K562 (cell line): Measurements from ENCODE around the gene ZNF81. TPM values are rescaled to one million over a fixed set of nuclear protein-coding genes. Genes with fewer than 3 reads are reported as not detected.

ENCODE experiments used
- ATAC-seq: fragments of 200-7000 bp; cut with Tn5 transposase; 3 replicates; pipeline ENCODE4 v1.9.1; 2020; ENCODE audit warnings: moderate library complexity
- BruUV-seq: library from RNA; stranded (reverse); fragments of 400-500 nt; replicated peaks from 2 replicates; lab custom pipeline; 2021; lab: Mats Ljungman, UMichigan
- CTCF ChIA-PET: fragments of 300-600 bp; formaldehyde crosslinking; extraction: SDS; loops from one replicate; lab custom pipeline; 2021; ENCODE audit warnings: low intra/inter-chr PET ratio; lab: Yijun Ruan, JAX
- POLR2A ChIA-PET: fragments of 300-600, 350-650 bp; sonication (Branson Sonifier 250); formaldehyde crosslinking; extraction: SDS; loops from one replicate; lab custom pipeline; 2021; ENCODE audit warnings: antibody characterized with exemption, inconsistent platforms; lab: Yijun Ruan, JAX
- DNase-seq, 4 experiments: peaks; one replicate each; pipeline versions ENCODE4 v3.0.0 to v3.0.0-alpha.2; 2011 to 2018; ENCODE audit warnings: low spot score in 3 of 4, mixed read lengths in 3 of 4; ENCODE audit errors: extremely low read depth in 1 of 4
- FAIRE-seq: peaks from 2 replicates; lab custom pipeline; 2011; peaks lifted over from hg19 to GRCh38; lab: Jason Lieb, UNC
- H2AFZ ChIP-seq: 2 replicates; pipeline ENCODE4 v1.6.0; 2011; ENCODE audit warnings: low read depth, low read length, control low read depth, inconsistent platforms
- H3K27ac ChIP-seq: fragments of 200-600 bp; 3 replicates; pipeline ENCODE4 v1.8.0; 2011; ENCODE audit warnings: low read depth, mild to moderate bottlenecking, control low read depth, inconsistent platforms, low read length, moderate library complexity, mixed read lengths; ENCODE audit errors: extremely low read depth
- H3K27me3 ChIP-seq, 2 experiments: fragments of 300-600 bp in 1 of 2; 2 replicates in 1 of 2; 3 replicates in 1 of 2; pipeline versions ENCODE4 v1.6.0 to v1.8.0; 2011; ENCODE audit warnings: inconsistent platforms in 2 of 2, low read length in 2 of 2, mild to moderate bottlenecking in 1 of 2, mixed read lengths in 1 of 2, moderate library complexity in 1 of 2; ENCODE audit not compliant: control insufficient read depth in 2 of 2, insufficient read depth in 2 of 2
- H3K36me3 ChIP-seq: fragments of 300-600 bp; 3 replicates; pipeline ENCODE4 v1.8.0; 2011; ENCODE audit warnings: mild to moderate bottlenecking, low read length, inconsistent platforms; ENCODE audit not compliant: control insufficient read depth, insufficient read depth
- H3K4me1 ChIP-seq, 2 experiments: fragments of 200-600 bp in 1 of 2; replicated peaks in 1 of 2; 2 replicates in 1 of 2; 3 replicates in 1 of 2; pipeline versions ENCODE4 v1.5.1 to v1.8.0; 2011; ENCODE audit warnings: inconsistent platforms in 2 of 2, low read length in 2 of 2, mild to moderate bottlenecking in 1 of 2, mixed read lengths in 1 of 2, moderate library complexity in 1 of 2; ENCODE audit not compliant: control insufficient read depth in 2 of 2, insufficient read depth in 2 of 2
- H3K4me2 ChIP-seq: 2 replicates; pipeline ENCODE4 v1.6.1; 2011; ENCODE audit warnings: low read length, control low read depth, inconsistent platforms, mixed read lengths; ENCODE audit not compliant: insufficient read depth
- H3K4me3 ChIP-seq: fragments of 200-600 bp; sonication (generic), shearing (Covaris generic); 2 replicates; pipeline ENCODE4 v1.5.1; 2016; ENCODE audit warnings: control low read depth, inconsistent platforms
- H3K79me2 ChIP-seq: fragments of 200-600 bp; 3 replicates; pipeline ENCODE4 v1.8.0; 2011; ENCODE audit warnings: low read length, inconsistent platforms; ENCODE audit not compliant: control insufficient read depth, insufficient read depth
- H3K9ac ChIP-seq, 2 experiments: 2 replicates each; pipeline versions ENCODE4 v1.6.0 to v1.6.1; 2011; ENCODE audit warnings: low read depth in 2 of 2, low read length in 2 of 2, control low read depth in 1 of 2, inconsistent platforms in 1 of 2, mild to moderate bottlenecking in 1 of 2, mixed read lengths in 1 of 2; ENCODE audit not compliant: insufficient read depth in 1 of 2
- H3K9me1 ChIP-seq: one replicate; pipeline ENCODE4 v1.6.0; 2011; ENCODE audit warnings: inconsistent platforms, mild to moderate bottlenecking, low read length, moderate library complexity; ENCODE audit not compliant: control insufficient read depth, insufficient read depth
- H3K9me3 ChIP-seq: replicated peaks from 2 replicates; pipeline ENCODE4 v1.5.1; 2011; ENCODE audit warnings: low read depth, low read length, inconsistent platforms; ENCODE audit not compliant: control insufficient read depth, insufficient read depth
- H4K20me1 ChIP-seq: replicated peaks from 2 replicates; pipeline ENCODE4 v1.6.1; 2011; ENCODE audit warnings: low read length, inconsistent platforms, mixed read lengths; ENCODE audit not compliant: control insufficient read depth, insufficient read depth
- ARID2 ChIP-seq: fragments of 450-650 bp; IDR thresholded peaks from 2 replicates; pipeline ENCODE4 v1.6.1; 2017; ENCODE audit warnings: antibody characterized with exemption, mild to moderate bottlenecking
- E2F4 ChIP-seq: sonication (generic); formaldehyde crosslinking; IDR thresholded peaks from 2 replicates; pipeline ENCODE4 v1.8.0; 2022; ENCODE audit warnings: mild to moderate bottlenecking, low read depth, missing genetic modification reagents
- EWSR1 ChIP-seq: fragments of 450-650 bp; IDR thresholded peaks from 2 replicates; pipeline ENCODE4 v1.6.1; 2018; ENCODE audit warnings: borderline replicate concordance, mild to moderate bottlenecking, low read depth, moderate library complexity; ENCODE audit not compliant: partially characterized antibody
- HMBOX1 ChIP-seq: sonication (generic); IDR thresholded peaks from 2 replicates; pipeline ENCODE4 v1.6.1; 2016
- NELFE ChIP-seq: IDR thresholded peaks from 2 replicates; pipeline ENCODE4 v1.6.1; 2011; ENCODE audit warnings: mild to moderate bottlenecking; ENCODE audit not compliant: insufficient read depth, insufficient read length
- PHF20 ChIP-seq: fragments of 450-650 bp; IDR thresholded peaks from 2 replicates; pipeline ENCODE4 v1.6.1; 2018; ENCODE audit not compliant: partially characterized antibody
- RB1 ChIP-seq: fragments of 450-650 bp; IDR thresholded peaks from 2 replicates; pipeline ENCODE4 v1.6.1; 2017; ENCODE audit warnings: low read depth, mild to moderate bottlenecking
- RBM14 ChIP-seq: fragments of 200-400 bp; formaldehyde crosslinking; IDR thresholded peaks from 2 replicates; pipeline ENCODE4 v1.6.1; 2018; ENCODE audit warnings: low read depth, mild to moderate bottlenecking, low read length, moderate library complexity, borderline replicate concordance; ENCODE audit not compliant: insufficient read depth
- RBM25 ChIP-seq: fragments of 200-400 bp; formaldehyde crosslinking; IDR thresholded peaks from 2 replicates; pipeline ENCODE4 v1.6.1; 2018; ENCODE audit warnings: low read length, low read depth, moderate library complexity; ENCODE audit not compliant: severe bottlenecking
- RNF219 ChIP-seq: fragments of 250-450 bp; sonication (Bioruptor Pico); IDR thresholded peaks from 2 replicates; pipeline ENCODE4 v1.5.0; 2022; ENCODE audit warnings: mild to moderate bottlenecking
- SIN3A ChIP-seq, 2 experiments: fragments of 150-350 bp in 1 of 2; IDR thresholded peaks; 2 replicates each; pipeline ENCODE4 v1.6.1; 2011 to 2016; ENCODE audit warnings: borderline replicate concordance in 2 of 2, low read depth in 2 of 2, low read length in 2 of 2, mild to moderate bottlenecking in 2 of 2, moderate library complexity in 2 of 2; ENCODE audit not compliant: control insufficient read depth in 1 of 2
- ZNF280B ChIP-seq: fragments of 250-450 bp; sonication (Bioruptor Pico); IDR thresholded peaks from 2 replicates; pipeline ENCODE4 v1.5.1; 2021; ENCODE audit warnings: mild to moderate bottlenecking
- WGBS: fragments of 100-300 bp; shearing (Covaris generic); methylation state at CpG from one replicate; pipeline ENCODE4 v1.1.6; 2016; ENCODE audit warnings: low coverage, mixed read lengths; ENCODE audit not compliant: insufficient coverage; ENCODE audit errors: missing lambda C conversion rate; 5-methylcytosine and 5-hydroxymethylcytosine counted together
- in situ Hi-C: fragments of 300-500 bp; cut with MboI; formaldehyde crosslinking; loops from 4 replicates; pipeline ENCODE4 v1.15.0; 2018; ENCODE audit warnings: inconsistent platforms, mixed read lengths
- intact Hi-C: fragments of 100-400 bp; cut with micrococcal nuclease; formaldehyde crosslinking; loops from 2 replicates; pipeline ENCODE4 v1.14.2; 2022
- polyA plus RNA-seq, 8 experiments: library from polyadenylated mRNA; depleted of rRNA in 4 of 8; stranded (reverse) in 5 of 8; unstranded in 3 of 8; fragments of >200 nt; fragmentation: Nextera tagmentation in 2 of 8; fragmentation: Illumina TruSeq in 1 of 8; extraction: Ambion mirVana in 2 of 8; extraction: Trizol in 1 of 8; gene quantifications; 2 replicates each; pipeline versions ENCODE4 v1.2.1 to v1.2.3, GENCODE V29; 2011 to 2014; ENCODE audit warnings: inconsistent platforms in 1 of 8, missing spikeins in 1 of 8
- total RNA-seq, 7 experiments: library from RNA; depleted of rRNA in 6 of 7; stranded (reverse); fragments of >200 nt in 6 of 7; fragmentation: Illumina TruSeq in 2 of 7; extraction: Trizol in 2 of 7; gene quantifications; 2 replicates each; pipeline versions ENCODE4 v1.2.1 to v1.2.3, GENCODE V29; 2011 to 2021; ENCODE audit warnings: low replicate concordance in 1 of 7

ZNF81 gene
- total and polyA plus RNA-seq, 9 of the 15 experiments (the other 6 are each of a cell fraction or from before 2014, with no cell fraction given) = 2.4 to 9.6 (median 4.9) TPM

- no peak for TF ChIP-seq HMBOX1
- no peak for TF ChIP-seq RBM14
- no peak for TF ChIP-seq SIN3A (IDR thresholded peaks at IDR 0.05; ENCODE audit: borderline replicate concordance in 2 of 2, control insufficient read depth in 1 of 2, low read depth in 2 of 2, low read length in 2 of 2)
- TF ChIP-seq NELFE = no peak
- TF ChIP-seq RB1 = no peak
- no peak for TF ChIP-seq RNF219 (CRISPR knock-in tag)
Measured at GRCh38 chrX:47862680-47863079, 26.0 kb downstream of the ZNF81 start (continued).

- FAIRE-seq (no peak), ATAC-seq (no peak), DNase-seq (no peak)
- no peaks in the 10 kb centered on the region for H4K20me1 ChIP-seq
- no peaks in the 10 kb centered on the region for H3K9me1 ChIP-seq
- intact Hi-C loops (no loop called here), in situ Hi-C loops (loop anchor here (25.0 kb wide), 1 partner anchor 624 kb away; the partner anchor contains the start of gene FTSJ1)
- H3K79me2 ChIP-seq = no peaks in the 10 kb centered on the region
- no peak overlapping the region for H3K27ac ChIP-seq
- BruUV-seq = no TSS peak
- no peak overlapping the region for H3K9ac ChIP-seq
- H3K4me2 ChIP-seq = no peak overlapping the region
- CTCF ChIA-PET = no interaction called here
- POLR2A ChIA-PET = interaction anchor here (1.4 kb wide), 1 partner anchor 56 kb away, joined by 3 read pairs; no protein-coding TSS in a partner anchor
- no peak overlapping the region for H3K4me3 ChIP-seq
- H3K9me3 ChIP-seq = no peaks in the 10 kb centered on the region
- H3K36me3 ChIP-seq = no peaks in the 10 kb centered on the region; the same call in 2 of the 3 replicates
- H3K27me3 ChIP-seq = no peaks in the 10 kb centered on the region
- no peak overlapping the region for H2AFZ ChIP-seq
- no peaks in the 10 kb centered on the region for H3K4me1 ChIP-seq
- 73% methylated on average over 2 of the region's 2 CpGs for WGBS
- TF ChIP-seq ZNF280B (CRISPR knock-in tag) (no peak), PHF20 (no peak), ARID2 (no peak), EWSR1 (no peak), RBM25 (no peak), E2F4 (no peak)
Measured at GRCh38 chrX:47863187-47863586, 26.5 kb downstream of the ZNF81 start.
